ENCODE results near the gene NEMP1.
"Not testable (repeated sequence)": the region's sequence is repeated elsewhere in the genome, so short reads cannot be mapped to it uniquely, and the experiment has no call there.

The NEMP1 gene

DNA sequence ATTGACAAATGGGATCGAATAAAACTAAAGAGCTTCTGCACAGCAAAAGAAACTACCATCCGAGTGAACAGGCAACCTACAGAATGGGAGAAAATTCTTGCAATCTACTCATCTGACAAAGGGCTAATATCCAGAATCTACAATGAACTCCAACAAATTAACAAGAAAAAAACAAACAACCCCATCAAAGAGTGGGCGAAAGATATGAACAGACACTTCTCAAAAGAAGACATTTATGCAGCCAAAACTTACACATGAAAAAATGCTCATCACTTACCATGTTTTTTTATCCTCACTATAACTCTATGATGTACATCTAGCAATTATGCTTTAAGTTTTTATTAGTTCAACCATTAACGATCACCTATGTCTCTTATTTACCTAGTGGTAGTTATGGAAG is 24.7 kb downstream of the NEMP1 start:
- not testable (repeated sequence) for DNase-seq (ENCODE audit: low spot score)

DNA sequence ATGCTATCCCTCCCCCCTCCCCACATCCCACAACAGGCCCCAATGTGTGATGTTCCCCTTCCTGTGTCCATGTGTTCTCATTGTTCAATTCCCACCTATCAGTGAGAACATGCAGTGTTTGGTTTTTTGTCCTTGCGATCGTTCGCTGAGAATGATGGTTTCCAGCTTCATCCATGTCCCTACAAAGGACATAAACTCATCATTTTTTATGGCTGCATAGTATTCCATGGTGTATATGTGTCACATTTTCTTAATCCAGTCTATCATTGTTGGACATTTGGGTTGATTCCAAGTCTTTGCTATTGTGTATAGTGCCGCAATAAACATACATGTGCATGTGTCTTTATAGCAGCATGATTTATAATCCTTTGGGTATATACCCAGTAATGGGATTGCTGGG is 25.4 kb downstream of the NEMP1 start:
- DNase-seq (ENCODE audit: low spot score): not testable (repeated sequence)

DNA sequence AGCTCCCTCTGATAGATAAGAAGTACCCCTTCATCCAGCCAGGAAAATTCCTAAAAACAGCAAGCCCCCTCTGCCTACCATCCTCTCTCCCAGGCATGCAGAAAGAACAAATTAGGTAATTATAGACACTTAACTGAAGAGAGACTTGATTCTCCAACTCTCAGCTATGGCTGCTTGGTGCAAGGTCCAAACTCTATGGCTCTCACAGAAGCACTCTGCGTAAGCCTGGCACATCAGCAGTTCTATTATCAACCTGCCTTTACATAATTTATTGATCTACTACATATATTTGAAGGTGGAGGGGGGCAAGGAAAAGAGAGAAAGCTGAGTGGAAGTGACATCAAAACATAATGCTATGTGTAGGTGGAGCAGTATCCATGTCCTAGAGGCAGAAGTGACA is 27.6 kb downstream of the NEMP1 start:
- no peak for DNase-seq (ENCODE audit: low spot score)

DNA sequence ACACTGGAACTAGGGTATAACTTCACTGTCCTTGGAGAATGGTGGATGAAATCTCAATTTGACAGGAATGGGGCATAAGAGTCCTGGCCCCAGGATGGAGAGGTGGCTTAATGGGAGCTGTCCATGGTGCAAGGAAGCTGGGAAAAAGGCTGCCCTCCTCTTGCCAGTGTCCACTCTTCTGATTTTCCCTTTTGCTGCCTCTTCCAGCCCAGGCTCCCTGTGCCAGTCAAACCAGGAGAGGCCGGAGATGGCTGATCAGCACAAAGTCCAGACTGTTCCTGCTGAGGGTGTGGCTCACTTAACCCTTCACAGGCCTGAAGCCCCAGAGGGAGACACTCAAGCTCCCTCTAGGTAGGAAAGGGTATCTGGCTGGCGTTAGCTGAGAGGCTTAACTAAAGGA is 28.7 kb downstream of the NEMP1 start, which contains the start of gene MYO1A:
Gene MYO1A, minus strand, starts transcription at position 240 of the 400 bp plus-strand sequence. CDS start 1,806 bp downstream, outside the sequence.
- peak; percentile 52 for DNase-seq (ENCODE audit: low spot score)

DNA sequence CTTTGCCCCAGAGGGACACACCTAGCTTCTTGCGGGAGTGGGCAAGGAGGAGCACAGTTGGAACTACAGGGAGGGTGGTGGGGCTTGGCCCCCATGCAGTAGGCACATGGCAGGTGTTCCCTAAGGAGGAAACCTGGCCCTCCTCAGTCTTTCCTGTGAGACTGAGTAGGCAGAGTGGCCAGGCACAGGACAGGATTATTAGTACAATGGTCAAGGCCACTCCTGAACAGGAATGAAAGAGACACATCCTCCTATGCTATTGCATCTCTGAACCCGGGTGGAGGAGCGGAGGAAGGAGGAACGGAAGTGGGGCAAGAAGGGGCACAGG is 29.5 kb downstream of the NEMP1 start:
- no peak for DNase-seq (ENCODE audit: low spot score)

DNA sequence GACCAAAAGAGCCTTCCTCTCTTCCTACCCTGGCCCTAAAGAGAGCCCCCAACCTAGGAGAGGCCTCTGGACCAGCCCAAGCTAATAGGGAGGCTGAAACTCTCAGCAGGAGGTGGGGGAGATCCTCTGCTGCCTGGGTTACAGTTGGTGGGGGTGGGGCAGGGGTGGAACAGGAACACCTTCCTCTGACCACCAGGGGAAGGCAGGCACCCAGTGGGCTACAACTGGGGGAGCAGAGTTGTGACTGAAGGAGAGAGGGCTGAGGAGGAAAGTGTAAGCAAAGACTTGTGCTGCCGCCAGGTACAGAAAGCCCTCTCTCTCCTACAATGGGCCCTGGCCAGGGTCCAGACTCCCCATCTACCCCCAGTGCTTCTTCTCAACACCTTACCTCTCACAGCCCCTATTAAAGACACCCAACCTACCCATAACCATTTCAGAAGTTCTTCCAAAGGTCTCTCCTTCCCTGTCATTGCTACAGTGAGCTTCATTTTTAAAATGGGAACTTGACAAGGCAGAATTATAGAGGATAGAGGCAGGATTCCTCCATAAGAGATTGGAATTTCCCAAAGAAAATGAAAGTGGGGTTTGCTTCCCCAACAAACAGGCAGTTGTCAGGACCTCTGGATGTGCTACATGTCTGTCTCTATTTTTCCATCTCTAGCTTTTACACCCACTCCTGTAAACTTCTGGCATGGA is 30.0 kb downstream of the NEMP1 start:
- no peak for DNase-seq (ENCODE audit: low spot score)

DNA sequence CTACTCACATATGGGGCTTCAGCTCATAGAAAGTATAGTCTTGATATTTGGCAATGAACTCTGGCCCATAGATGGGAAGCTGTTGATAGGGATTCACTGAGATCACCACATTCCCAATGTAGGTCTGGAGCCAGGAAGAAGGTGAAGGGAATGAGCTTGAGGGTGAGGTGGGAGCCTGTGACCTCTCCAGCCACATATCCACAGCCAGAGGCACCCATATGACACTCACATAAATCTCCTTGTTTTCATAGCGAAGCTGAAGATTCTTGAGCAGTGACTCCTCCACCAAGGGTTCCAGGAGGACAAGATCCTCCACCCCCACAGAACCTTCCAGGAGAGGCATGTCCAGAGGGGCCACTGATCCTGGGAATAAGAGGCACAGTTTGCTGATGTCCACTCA is 30.6 kb downstream of the NEMP1 start:
- DNase-seq (ENCODE audit: low spot score): no peak

DNA sequence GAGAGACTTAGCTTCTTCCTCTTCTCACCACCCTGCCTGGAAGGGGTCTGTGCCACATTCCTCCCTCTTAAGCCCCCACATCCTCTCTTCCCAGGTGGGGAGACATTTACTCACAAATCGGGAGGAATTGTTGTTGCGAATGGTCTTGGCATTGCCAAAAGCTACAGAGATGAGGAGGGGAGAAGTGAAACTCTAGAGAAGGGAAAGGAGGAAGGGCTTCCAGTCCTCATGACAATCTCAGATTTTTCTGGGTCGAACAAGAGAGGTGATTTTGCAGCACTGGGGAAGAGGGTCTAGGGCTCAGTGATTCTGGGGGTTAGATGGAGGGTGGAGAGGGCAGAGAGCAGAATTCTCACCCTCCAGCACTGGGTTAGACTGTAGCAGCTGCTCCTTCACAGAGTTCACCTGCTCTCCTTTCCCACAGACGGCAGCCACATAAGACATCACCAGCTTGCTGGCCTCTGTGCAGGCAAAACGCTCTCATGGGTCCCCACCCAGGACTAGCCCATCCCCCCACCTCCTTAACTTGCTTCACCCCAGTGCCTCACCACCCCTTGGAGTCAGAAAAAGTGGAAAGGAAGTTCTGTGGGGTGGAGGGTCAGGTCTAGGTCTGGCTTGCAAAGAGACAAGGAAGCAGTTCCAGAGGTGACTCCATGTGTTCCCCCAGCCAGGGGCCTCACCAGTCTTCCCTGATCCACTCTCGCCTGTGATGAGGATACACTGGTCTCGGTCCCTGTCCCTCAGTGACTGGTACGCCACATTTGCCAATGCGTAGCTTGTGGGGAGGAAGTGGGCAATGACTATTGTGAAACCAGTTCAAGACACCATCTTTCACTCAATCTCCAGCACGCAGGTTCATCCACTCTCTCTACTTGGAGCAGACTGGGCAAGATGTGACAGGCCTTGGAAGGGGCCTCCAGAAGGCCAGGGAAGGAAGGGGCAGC is 31.4 kb downstream of the NEMP1 start:
- DNase-seq (ENCODE audit: low spot score): no peak

DNA sequence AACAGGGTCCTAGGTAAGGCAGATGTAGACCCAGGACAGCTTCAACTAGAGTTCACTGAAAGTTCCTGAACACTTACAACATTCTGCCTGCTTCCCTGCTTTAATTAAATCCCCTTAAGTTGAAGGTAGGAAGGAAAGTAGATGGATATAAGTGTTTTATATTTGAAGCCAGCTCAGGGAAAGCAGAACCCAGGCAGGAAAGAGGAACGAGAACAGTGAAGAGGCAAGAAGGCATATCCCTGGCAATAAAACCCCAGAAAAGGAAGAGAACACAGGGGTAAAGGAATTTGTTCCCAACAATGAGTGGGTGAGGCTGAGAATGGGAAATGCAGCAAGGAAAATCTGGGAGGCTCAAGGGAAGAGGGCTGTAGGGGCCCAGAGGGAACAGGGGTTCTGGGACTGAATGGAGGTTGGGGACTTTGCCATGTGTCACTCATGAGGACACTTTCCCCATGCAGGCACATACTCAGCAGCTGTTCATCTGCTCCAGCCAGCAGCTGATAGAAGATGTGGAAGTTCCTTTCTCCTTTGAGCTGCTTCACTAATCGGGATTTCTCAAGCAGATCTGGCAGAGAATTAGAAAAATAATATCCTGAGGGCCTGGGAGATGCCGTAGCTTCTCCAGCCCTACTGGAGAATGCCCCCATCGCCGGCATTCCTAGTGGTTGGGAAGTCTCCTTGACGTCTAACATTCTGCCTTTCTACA is 32.4 kb downstream of the NEMP1 start:
- no peak for DNase-seq (ENCODE audit: low spot score)

DNA sequence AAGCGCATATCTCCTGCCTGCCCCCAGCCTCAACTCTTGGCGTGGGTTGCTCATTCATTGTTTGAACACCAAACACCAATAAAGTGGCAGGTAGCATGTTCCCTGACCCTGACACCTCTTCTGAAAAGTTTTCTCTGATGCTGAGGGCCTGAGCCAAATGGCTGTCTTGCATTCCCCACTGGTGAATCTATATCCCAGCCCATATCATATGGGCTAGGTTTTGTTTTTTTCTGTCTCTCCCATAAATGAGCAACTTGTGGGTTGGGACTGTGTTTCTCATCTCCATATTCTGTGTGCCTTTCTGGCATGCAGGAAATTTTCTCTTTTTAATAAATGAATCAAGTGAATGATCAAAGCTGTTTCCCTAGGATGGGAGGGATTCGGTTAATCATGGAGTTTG is 33.7 kb downstream of the NEMP1 start:
- DNase-seq (ENCODE audit: low spot score): no peak

DNA sequence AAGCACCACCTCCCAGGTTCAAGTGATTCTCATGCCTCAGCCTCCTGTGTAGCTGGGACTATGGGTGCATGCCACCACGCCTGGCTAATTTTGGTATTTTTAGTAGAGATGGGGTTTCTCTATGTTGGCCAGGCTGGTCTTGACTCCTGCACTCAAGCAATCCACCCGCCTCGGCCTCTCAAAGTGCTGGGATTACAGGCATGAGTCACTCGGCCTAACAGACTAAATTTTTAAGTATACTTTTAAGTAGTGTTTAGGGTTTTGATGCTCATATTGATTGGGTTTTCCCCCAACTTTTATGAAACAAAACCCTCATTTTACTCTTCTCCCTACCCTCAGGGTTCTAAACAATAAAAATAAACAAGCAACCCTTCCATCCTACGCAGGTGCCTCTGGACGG is 34.1 kb downstream of the NEMP1 start:
- no peak for DNase-seq (ENCODE audit: low spot score)

DNA sequence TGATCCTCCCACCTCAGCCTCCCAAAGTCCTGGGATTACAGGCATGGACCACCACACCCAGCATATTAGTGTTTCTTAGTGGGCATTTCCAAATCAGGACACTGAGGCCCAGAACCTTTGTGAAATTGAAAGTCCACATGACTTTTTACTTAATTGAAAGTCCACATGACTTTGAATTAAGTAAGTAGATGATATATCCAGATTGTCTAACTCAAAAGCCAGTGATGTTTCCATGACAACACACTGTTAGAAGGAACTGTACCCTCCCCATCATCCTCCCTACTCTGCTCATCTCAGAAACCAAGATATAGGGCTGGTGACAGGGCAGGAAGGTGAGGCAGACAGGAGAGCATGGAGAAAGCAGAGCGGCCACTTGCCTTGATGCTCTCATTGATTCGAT is 35.9 kb downstream of the NEMP1 start:
- DNase-seq (ENCODE audit: low spot score): no peak

DNA sequence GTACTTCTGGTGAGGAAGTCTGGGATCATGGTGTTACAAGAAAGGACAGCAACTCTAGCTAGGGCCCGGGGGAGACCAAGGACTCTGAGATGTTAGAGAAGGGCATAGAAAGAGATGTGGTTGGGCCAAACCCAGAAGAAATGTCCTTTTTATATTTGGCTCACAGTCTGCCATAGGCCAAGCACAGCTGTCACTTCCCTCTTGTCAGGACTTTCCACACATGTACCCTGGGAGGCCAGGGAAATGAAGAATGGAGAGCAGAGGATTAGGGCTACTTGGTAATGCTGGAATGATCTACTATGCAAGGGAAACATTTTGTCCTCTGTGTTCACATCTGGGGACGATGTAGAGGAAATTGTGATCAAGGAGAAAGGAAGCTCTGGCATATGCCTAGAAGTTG is 37.8 kb downstream of the NEMP1 start:
- DNase-seq (ENCODE audit: low spot score): no peak

DNA sequence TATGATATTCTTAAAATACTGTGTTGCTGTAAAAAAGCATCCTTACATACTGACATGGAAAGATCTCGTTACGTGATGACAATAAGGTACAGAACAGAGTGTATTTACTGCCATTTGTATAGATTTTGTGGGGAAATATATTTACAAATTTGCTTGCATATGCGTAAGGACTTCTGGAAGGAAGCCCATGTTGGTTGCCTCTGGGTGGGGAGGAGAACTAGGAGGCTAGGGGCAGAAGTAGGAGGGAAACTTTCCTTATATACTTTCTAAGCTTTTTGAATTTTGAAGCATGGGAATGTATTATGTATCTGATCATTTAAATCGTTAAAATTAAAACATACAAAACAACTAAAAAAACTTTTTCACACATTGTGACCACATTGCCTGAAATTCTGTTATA is 38.4 kb downstream of the NEMP1 start:
- DNase-seq (ENCODE audit: low spot score): no peak

DNA sequence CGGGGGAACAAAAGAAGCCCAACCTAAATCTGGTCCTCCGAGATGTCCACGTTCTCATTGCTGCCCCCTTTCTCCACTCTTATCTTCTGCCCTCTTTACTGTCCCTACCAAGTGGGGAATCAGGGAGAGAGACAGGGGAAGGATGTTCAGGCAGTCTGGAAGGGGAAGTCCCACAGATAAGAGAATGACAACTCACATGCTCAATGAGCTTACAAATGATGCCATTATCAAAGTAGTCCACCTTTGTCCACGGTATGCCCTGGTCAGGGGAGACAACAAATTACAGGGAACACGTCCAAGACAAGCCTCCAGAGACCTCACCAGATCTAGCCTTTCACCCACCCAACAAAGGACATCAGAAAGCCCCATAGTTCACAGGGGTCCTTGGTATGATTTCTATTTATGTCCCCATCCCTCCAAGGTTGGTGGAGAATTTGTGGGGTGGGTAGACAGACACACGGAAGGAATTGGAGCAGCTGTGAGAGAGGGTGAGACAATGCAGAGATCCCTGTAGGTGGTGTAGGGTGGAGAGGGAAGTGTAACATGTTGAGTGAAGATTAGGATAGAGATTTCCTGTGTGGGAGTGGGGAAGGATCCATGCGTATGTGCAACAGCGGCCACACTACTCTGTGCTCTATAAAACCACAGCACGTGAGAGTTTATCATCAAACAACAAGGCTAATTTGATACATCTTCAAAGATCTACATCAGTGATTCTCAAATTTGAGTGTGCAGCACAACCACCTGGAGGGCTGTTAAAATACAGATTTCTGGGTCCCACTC is 39.4 kb downstream of the NEMP1 start:
- DNase-seq (ENCODE audit: low spot score): no peak

DNA sequence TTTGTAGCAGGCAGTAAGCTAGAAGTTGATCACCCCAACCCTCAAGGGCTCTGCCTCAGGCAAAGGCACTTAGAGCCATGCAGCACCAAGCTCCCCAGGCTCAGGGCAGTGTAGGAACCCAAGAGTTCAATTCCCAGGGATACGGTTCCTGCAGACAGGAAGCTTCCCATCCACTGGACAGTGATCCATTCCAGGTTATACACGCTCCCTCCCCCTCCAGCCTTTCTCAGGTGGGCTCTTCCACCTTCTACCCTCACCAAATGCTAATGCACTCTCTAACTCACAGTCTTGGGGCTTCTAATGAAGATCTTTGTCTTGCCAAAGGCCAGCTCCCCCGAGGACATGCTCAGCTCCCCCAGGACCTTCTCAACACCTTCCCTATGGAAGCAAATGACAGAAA is 41.3 kb downstream of the NEMP1 start:
- DNase-seq (ENCODE audit: low spot score): no peak

DNA sequence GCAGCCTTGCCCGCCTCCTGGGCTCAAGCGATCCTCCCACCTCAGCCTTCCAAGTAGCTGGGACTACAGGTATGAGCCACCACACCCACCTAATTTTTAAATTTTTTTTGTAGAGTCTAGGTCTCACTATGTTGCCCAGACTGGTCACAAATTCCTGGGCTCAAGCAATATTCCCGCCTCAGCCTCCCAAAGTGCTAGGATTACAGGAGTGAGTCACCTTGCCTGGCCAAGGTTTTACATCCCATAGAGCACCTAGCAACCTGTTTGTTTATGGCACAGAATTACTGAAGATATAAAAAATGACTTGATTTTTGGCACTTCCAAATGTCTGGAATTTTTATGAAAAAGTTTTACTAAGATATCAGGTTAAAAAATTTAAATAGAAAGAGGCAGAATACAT is 45.2 kb downstream of the NEMP1 start:
- no peak for DNase-seq (ENCODE audit: low spot score)

DNA sequence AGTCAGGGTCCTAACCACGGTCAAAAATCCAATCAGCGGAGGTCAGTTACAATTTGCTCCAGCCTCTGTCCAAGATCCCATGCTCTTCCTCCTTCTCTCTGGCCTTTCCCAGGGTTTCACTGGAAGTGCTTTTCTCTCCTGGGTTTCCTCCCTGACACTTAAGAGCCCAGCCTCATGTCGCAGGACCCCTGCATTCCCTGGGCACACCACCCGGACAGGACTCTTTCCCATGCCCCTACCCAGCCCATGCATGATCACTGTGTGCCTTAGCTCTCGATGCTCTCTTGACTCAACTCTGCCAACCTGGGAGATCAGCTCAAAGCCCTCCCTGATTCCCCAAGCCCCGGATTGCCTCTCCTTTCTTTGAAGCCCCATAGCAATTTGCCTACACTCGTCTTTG is 46.8 kb downstream of the NEMP1 start:
- DNase-seq (ENCODE audit: low spot score): no peak

DNA sequence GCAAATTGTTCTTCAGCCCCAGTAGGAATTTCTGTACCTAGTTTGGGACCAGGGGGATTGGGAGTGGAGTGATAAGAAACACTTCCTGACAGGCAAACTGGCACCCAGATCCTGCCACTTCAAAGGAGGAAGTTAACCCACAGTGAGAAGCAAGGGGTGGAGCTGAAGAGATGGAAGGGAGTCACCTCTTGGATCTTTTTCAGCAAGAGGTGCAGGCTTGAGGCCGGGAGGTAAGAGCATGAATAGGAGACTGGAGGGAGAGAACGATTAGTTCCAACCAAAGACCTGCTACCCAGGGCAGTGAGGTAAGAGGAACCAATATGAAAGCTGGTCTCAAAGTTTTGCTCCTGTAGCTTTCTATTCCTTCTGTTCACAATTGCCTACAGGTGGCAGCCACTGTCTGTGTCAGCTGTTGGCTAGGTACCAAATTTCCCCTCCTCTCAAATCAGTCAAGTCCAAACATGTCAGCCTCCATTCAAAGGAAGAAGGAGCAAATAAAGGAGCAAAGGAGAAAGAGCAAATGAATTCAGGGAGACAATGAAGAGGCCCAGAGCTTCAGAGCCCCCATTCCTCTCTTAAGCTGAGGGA is 47.4 kb downstream of the NEMP1 start:
- peak; percentile 47 for DNase-seq (ENCODE audit: low spot score)

DNA sequence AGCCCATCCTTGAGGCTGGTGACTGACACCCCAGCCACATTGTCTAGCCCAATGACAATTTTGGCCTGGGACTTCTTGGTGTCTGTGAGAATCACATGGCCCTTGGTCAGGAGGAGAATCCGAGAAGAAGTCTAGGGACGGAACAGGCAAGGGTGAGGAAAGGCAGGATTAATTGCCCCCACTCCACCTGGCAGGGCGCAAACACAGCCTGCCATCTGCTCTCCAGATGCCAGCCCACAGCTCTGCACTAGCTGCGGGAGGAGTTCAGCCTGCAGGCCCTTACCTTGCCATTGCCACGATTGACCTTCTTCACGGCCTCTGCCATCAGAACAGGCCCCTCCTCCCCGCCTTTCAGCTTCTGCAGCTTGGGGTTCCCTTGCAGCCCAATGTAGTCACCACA is 49.1 kb downstream of the NEMP1 start:
- no peak for DNase-seq (ENCODE audit: low spot score)

DNA sequence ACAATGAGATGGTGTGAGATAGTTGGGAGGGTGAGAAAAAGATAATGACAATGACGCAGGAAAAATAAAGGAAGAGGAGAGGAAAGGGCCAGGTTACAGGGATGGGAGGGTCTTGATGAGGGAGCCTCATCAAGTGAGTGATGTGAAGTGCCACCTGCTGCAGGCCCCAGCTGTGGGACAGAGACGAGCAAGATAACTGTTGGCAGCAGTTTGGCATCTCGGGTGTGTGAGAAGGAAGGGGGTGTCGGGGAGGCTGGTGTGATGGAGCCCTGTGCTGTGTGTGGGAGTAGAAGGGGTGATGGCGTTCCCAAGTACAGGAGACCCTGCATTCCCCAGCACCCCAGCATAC is 50.8 kb downstream of the NEMP1 start:
- no peak for DNase-seq (ENCODE audit: low spot score)

Data from SW480 (cell line).